Fibroblast of skin of left quadriceps (primary cell): ENCODE measurements around the gene PPFIBP2.

Source experiments
- DNase-seq, 2 experiments: peaks; one replicate each; pipeline ENCODE4 v3.0.0-alpha.2; 2013; ENCODE audit warnings: low read depth in 2 of 2

Gene PPFIBP2

DNA sequence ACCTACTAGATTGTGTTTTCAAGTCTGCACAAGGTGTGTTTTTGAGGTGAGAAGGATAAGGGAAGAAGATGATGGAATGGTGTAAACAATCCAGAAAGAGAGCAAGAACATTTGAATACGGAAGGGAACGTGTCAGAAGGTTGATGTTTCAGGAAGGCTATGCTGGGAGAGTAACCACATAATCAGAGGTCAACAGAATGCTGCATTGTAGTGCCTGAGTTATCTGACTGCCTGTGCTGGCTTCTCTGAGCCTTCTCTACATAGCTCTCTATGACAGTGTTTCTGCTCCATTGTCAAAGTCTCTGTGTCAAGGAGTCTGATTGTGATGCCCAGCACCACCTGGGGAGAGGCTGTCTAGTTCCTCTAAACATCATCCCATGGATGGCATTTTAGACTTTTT, 85.4 kb downstream of the PPFIBP2 start:
- DNase-seq: no peak

DNA sequence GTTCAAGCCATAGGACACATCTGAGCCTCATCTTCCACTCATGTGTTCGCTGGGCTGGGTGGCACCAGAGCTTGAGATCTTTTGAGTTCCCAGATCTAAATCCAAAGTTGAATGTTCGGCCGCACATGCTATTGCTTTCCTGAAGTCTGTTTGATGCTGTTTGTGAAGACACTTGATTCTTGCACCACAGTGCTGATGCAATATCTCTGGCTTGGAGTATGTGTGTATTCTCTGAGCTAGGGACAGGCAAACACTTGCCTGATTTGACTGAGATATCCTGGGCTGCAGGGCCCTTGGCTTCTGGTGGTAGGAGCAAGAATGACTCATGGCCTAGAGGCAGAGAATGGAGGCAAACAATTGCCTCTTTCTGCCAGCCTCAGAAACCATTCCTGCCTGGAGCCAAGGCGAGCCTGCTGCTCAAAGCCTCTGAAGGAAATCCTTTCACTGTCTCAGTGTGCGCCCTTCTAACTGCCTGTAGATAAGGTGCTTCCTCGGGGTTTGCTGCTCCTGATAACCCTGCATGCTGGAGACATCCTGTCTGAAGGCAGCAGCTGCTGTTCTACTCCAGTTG, 86.5 kb downstream of the PPFIBP2 start:
- DNase-seq: no peak

DNA sequence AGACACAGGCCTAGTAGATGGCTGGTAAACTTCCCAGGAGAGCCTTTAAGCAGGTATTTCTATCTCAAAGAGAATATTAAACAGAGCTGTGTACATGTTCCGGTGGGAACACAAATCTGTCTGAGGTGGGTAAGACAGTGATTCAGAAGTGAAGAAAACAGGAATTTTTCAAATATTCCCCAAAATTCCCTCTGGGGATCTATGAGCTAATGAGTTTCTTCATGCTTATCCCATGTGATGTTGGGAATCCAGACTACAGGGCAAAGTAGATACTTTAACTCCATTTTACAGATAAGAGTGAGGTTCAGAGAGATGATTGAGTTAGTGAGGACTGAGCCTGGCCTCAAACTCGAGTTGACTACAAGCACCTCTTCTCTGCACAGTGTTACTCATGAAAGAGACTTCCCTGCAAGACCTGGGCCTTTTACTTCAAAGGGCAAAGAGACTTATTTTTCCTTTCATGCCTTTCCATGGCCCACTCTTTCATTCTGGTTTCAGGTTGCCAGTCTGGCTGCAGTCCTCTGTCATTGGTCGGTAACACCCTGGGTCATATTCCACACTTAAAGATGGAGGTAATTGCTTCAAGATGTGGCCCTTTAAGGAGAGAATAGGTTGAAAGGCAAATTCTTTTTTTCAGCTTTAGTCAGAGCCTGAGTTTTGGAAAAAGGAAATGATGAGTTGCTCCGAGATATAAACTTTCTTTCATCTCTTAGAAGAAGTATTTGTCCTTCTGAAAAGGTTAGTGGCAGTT, 89.4 kb downstream of the PPFIBP2 start:
- peak; percentile 58 to 62 for DNase-seq

DNA sequence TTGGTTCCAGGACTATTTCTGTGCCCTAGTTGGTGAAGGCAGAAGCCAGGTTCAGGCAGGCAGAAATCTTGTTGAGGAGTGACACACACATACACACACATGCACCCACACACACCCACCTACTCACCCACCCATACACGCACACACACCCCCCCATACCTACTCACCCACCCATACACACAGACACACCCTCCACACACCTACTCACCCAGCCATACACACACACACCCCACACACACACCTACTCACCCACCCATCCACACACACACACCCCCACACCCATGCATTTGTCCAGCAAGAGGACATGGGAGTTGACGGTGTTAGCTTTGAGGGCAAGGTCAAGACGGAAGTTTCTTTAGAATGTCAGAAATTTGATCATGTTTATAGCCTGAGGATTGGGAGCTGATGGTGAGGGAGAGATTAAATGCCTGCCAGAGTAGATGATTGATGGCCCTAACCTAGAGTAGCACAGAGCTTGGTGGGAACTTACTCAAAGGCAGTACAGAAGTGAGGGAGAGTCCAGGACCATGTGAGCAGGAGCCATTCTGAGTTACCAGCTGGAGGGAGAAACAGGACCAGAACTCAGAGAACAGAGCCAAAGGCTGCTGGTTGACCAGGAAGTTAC, 90.6 kb downstream of the PPFIBP2 start:
- no peak for DNase-seq

DNA sequence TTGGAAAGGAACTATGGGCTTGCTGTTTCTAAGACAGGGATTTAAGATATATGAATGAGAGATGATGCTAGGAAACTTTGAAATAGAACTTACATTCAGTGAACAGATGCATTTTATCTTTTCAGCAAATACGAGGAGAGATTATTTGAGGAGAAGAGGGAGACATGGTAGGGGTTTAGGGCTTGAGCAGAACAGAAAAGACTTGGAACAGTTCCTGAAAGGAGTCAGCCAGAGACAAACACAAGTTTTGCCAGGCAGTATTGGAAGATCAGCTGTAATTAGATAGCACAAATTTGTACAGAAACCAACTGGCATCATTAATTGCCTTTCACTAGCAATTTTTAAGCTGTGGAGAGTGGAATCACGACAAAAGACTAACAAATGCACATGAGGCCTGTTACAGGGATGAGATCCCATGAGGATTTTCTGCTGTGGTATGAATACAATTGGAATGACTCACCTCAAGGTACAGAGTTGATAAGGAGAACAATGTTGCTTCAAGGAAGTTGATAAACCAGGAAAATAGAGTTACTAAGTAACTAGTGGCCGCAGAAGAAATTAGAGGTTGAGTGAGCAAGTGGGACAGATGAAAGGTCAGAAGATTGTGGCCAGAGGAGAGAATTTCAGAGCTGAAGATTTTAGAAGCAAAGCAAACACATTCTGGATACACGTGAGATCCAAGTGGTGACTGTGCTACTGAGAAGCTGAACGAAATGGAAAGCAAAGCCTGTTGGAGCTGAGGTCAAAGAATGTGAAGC, 91.6 kb downstream of the PPFIBP2 start:
- DNase-seq: peak in 1 of 2 experiments; percentile 10

DNA sequence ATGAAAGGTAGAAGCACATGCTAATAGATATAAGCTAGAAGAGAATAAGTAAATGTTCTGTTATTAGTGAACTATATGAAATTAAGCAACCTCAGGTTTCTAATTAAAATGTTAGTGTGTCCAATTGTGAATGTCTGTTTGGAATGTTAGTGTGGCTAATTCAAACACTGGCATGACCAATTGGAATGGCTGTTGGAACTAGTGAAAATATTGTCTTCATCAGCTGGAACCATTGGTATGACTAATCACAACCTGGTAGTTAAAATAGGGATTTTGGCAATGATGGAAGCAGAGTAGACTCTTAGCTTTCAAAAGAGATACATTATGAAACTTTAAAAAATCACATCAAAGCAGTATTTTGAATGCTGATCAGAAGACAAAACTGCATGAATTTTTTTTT, 92.7 kb downstream of the PPFIBP2 start:
- DNase-seq: no peak

DNA sequence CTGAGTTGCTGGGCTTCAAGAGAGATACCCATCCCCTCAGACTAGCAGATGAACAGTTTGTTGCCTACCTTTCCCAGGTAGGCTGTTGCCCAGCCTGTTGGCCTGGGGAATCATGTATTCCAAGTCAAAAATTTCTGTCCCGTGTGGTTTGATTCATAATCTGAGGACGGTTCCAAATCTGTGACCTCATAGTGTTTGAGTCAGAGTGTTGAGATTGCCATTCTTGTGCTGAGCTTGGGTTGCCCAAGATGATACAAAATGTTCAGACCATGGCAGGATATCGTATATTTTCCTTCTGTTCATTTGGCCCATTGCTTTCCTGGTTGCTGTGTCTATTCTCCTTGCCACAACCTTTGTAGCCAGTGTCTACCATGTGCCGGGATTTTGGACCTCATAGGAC, 95.2 kb downstream of the PPFIBP2 start:
- DNase-seq: no peak

DNA sequence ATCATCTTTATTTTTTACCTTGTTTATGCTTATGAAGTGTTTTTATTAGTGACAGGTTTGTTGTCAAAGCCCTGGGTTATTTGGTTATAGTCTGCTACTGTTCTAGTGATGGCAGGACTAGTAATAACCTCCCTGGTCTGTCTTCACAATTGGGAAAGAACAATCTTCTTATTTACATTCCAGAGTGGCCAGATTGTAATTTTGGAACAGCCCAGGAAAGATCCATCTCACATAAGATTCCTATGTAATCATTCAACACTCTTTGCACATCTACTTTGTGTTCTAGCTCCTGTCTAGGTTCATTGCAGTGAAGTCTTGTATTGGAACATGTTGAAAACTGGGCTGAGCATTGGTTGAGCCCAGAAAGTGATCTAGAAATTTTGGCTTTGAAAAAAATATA, 95.7 kb downstream of the PPFIBP2 start:
- no peak for DNase-seq

DNA sequence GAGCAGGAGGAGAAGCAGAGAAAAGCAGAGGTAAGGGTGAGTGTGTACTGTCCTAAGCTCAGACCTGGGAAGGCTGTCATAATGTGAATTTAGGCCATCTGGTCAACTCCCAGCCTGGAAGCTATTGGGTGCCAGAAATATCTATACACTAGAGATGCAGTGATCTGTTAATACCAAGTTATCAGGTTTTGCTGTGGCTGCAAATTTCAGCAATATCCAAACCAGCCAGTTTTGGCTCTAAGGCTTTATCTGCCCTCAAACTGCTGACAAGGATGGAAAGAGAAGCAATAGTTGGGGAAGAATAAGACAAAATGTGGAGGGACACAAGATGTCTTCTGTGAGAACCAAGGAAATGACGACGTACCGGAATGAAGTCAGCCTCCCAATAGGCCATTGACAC, 96.6 kb downstream of the PPFIBP2 start:
- no peak for DNase-seq

DNA sequence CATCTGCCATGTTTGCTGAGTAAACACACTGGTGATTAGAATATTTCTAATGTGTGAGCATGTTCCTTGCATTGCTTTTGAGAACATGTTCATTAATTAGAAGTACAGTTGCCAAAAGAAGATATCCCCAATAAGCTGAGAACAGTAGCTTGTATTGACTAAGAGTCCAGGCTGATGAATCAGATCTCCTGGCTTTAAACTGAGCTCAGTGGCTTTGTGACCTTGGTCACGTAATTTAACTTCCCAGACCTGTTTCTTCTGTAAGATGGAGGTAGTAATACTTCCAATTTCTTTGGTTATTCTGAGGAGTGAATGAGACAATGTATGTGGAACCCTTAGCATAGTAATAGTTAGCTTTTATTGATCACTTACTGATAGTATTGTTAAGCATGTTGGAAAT, 97.6 kb downstream of the PPFIBP2 start:
- DNase-seq: no peak

DNA sequence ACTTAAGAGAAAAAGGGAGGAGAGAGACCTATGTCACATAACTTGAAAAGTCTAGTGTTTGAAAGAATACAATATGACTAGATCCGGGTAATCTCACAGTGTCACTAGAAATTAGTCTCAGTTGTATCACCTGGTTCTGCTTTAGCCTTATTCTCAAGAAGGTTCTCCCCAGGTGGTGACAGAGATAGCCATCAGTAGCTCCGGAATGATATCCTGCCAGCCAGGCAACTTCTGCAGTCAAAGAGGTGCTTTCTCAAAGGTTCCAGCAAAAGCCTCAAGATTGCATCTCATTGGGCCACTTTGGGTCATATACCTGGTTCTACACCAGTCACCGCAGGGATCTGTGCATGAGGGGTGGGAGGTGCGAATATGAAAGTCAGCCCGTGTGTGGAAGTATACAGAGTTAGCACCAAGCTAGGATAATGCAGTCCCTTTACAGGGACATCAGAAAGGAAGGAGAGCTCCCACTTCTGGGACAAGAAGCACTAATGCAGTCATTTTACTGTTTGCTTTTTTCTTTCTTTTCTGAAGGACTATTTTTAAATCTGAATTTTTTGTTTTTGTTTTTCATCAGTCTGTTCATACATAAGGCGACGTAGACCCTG, 98.4 kb downstream of the PPFIBP2 start:
- no peak for DNase-seq

DNA sequence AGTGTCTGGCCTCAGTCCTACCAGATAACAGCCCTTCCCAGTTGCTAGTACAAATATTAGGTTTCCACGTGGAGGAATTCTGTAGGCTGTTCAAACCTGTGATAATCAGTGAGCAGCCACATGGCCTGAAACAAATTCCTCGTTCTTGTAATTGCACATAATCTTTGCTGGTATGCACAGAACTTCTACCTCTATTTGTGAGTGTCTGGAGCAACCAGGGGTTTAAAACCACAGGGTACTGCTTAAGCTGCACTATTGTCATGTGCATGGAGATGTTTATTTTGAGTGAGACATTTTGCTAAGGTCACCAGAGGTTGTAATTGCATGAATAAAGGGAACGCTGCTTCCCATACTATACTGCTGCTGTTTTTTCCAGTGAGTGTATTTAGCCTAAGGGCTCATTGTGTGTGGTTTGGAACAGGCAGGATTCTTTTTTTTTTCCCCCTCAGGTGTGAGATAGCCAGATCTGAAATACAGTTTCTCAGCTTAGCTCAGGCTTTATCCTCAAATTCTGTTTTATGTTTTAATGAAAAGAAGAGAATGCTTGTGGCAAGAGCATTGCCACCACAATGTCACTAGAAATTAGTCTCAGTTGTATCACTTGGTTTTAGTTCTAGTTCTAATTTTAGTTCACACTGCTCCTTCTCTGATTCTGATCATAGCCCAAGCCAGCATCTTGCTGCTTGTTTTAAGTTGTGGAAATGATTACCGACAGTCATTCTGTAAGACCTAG, 99.0 kb downstream of the PPFIBP2 start:
- DNase-seq: no peak

DNA sequence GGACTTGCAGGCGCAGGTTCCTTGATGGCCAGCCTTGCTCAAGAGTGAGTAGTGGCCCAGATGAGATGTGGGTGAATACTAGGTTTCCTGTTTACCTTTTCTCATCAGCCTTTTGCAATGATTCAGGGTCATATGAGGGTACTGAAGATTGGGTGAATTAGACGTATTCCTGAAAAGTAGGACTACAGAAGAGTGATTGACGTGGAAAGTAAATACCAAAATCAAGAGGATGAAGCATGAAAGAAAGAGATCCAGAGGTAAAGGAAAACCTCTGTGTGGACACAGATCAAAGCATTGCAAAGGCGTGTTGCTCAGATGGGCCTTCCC, 99.6 kb downstream of the PPFIBP2 start:
- DNase-seq: no peak

DNA sequence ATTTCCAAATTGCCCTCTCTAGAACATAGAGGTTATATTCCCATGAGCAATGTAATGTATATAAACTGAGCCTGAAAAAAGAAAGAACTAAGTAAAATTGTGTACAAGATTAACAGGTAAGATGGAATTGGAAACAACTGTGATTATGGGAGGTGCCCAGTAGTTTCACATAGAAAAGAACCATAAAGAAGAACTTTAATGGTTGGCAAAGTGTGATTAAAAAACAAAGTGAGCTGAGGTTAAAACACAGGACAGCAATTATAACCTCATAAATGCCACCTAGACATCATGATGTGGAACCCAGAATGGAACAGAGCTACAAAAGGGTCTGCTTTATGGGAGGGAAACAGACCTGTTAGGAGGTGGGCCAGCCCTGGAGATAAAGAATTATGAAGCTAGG, 100.9 kb downstream of the PPFIBP2 start:
- DNase-seq: no peak

DNA sequence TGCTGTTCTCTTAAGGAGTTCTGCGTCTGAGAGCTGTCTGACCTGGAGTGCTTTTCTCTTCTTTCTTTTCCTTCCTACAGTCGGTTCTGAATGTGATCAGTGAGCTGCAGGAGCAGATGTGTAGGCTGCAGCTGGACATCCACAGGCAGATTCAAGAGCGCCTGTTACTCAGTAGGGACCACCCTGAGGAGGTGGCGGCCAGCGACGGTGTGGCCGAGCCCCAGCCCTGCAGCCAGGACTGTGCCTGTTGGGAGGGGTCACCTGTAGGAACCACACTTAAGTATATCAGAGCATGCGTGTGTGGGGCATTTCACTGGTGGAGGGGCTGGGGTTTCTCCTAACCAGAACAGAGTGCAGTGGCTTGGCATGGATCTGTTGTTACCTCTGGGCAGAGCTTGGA, 103.2 kb downstream of the PPFIBP2 start:
- no peak for DNase-seq

DNA sequence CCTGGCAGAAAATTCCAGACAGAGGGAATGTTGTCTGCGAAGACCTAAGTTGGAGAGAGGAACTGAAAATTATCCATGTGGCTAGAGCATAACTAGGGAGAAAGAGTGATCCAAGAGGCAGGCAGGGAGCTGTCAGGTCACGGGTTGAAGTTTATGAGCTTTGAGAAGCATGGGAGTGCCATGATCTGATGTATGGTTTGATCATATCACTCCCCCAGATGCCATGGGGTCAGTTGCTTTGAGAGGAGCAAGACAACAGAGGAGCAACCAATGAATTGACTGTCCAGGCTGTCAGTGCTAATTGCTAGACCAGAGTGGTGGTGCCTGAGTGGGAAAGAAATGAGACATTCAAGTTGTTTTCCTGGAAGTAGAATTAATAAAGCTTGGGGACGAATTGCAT, 105.5 kb downstream of the PPFIBP2 start:
- DNase-seq: no peak

DNA sequence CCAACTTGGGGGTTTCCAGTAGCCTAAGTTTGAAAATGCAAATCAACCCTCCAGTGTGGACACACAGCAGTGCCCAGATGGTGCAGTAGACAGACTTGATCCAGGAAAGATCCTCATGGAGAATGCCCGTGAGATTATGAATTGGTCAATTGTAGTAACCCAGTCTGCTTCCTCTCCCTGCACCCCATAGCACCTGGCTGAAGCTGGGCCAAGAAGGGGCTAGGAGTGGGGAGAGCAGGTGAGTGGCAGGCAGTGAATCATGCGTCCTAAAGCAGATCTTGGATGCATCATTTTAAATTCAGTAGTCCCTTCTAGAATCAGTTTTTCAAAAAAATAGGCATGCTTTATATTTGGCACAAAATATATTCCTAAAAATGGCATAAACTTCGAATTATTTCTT, 107.3 kb downstream of the PPFIBP2 start:
- DNase-seq: no peak

DNA sequence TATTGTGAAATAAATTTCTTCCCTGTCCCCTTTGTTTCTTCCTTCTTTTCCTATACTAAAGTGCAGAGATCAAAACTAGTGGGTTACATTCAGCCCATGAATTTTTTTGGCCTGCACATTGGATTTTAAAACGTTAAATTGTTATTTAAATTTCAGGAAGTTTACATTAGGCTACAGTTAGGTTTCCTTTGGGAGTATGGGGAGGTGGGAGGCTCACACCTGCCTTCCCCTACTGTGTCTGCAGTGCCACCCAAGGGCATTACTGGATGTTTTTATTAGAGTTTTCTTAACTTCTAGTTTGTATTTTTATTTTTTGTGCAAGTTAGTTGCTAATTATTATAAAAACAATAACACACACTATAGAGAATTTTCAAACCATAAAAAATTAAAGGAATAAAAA, 107.8 kb downstream of the PPFIBP2 start:
- DNase-seq: no peak

DNA sequence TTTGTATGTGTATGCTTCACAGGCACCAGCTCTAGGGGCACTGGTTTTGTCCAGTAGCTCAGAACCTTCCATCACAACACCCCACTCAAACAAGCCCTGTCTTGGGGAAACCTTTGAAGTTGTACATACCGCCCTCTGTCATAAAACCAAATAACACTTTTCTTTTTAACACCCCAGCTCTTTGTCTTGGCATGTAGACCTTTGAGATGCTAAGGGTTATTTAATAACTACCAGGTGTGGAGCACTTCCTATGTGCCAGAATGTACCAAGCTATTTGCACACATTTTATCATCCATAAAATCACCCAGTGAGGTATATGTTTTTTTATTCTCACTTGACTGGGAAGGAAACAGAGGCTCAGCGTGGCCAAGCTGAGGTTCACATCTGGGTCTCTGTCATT, 108.9 kb downstream of the PPFIBP2 start:
- DNase-seq: no peak

DNA sequence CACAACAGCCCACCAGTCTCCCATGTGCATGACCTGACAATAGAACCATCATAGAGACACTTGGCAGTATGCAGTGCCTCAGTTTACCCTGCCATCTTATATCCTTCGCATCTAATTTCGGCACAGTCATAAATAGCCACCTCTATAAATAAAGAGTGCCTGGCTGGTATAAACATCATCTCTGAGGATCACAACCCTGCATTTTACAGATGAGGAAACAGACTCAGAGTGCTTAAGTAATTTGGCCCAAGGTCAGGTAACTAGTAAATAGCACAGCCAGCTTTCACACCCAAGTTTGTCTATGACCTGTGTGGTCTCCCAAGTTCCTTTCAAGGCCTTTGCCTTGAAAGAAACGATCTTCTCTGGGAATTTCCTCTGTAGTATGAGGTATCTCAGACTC, 114.9 kb downstream of the PPFIBP2 start:
- DNase-seq: no peak

DNA sequence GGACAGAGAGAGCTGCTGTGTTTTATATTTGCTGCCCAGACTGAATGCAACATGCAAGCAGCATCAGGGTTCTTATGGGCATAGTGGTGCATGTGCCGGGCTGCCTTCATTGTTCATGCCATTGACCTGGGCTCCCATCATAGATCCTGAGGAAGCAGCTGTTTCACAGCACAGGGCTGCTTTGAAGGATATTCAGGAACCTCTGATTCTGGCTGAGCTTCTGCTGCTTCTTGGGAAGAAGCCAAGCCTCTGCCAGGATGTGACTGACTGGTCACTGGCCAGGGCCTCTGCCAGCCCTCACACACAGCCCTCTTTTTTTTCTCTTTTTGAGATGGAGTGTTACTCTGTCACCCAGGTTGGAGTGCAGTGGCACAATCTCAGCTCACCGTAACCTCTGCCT, 116.2 kb downstream of the PPFIBP2 start:
- DNase-seq: no peak

DNA sequence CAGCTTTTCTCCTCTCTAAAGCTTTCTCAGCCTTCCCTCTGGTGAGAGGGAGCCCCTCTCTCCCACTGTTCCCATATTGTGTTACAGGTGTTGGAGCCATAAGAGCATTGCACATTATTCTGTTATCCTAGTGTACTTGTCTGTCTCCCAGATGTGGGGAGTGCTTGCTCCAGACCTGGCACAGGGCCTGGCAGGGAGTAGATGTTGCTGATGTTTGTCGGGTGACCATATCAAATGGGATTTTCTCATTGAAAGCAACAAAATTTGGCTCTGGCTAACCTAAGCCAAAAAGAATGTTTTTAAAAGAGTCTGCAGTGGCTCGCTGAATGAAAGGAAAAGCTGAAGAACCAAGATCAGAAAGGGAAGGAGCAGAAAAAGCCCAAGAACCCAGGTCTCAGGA, 118.4 kb downstream of the PPFIBP2 start:
- no peak for DNase-seq
